CD14-positive monocyte (primary cell): Measurements from ENCODE around the gene LPIN2. TPM values are rescaled to one million over a fixed set of nuclear protein-coding genes. Genes with fewer than 3 reads are reported as not detected.
A peak's percentile ranks its signal among the peaks of the same experiment; 100 is the strongest.

Experiments
- DNase-seq, 3 donors: peaks; one replicate each; pipeline ENCODE4 v3.0.0-alpha.2; 2011 to 2022
- H2AFZ ChIP-seq: 2 replicates; pipeline ENCODE4 v1.6.0; 2012; ENCODE audit warnings: mild to moderate bottlenecking, low read depth, low read length, inconsistent platforms; ENCODE audit not compliant: insufficient read depth, poor library complexity, severe bottlenecking
- H3K27ac ChIP-seq, 2 donors: 1 replicate in 1 of 2; 2 replicates in 1 of 2; pipeline ENCODE4 v1.5.1; 2012 to 2013; ENCODE audit warnings: low read length in 2 of 2, control low read depth in 1 of 2, inconsistent platforms in 1 of 2, low read depth in 1 of 2, mild to moderate bottlenecking in 1 of 2
- H3K27me3 ChIP-seq, 2 donors: one replicate each; pipeline versions ENCODE4 v1.6.0 to v1.6.1; 2011 to 2013; ENCODE audit warnings: low read length in 2 of 2; ENCODE audit not compliant: control insufficient read depth in 2 of 2, insufficient read depth in 2 of 2
- H3K36me3 ChIP-seq, 2 donors: replicated peaks in 1 of 2; 1 replicate in 1 of 2; 2 replicates in 1 of 2; pipeline versions ENCODE4 v1.5.1 to v1.6.1; 2012 to 2013; ENCODE audit warnings: low read length in 2 of 2, control low read depth in 1 of 2, inconsistent platforms in 1 of 2, mild to moderate bottlenecking in 1 of 2; ENCODE audit not compliant: insufficient read depth in 2 of 2, control insufficient read depth in 1 of 2
- H3K4me1 ChIP-seq, 2 donors: 1 replicate in 1 of 2; 2 replicates in 1 of 2; pipeline versions ENCODE4 v1.5.1 to v1.6.1; 2012 to 2013; ENCODE audit warnings: low read length in 2 of 2, control low read depth in 1 of 2, inconsistent platforms in 1 of 2, mild to moderate bottlenecking in 1 of 2, moderate library complexity in 1 of 2; ENCODE audit not compliant: insufficient read depth in 2 of 2, control insufficient read depth in 1 of 2
- H3K4me2 ChIP-seq: replicated peaks from 2 replicates; pipeline ENCODE3; 2012; ENCODE audit warnings: low read length, moderate library complexity, mild to moderate bottlenecking; ENCODE audit not compliant: poor library complexity, severe bottlenecking; ENCODE audit errors: extremely low read depth
- H3K4me3 ChIP-seq, 3 experiments: fragments of 200-600 bp in 1 of 3; sonication (generic) in 1 of 3; replicated peaks in 1 of 3; 1 replicate in 2 of 3; 2 replicates in 1 of 3; pipeline ENCODE4 v1.5.1; 2011 to 2013; ENCODE audit warnings: low read length in 3 of 3, mild to moderate bottlenecking in 3 of 3, control low read depth in 2 of 3, low read depth in 2 of 3, inconsistent platforms in 1 of 3, moderate library complexity in 1 of 3
- H3K79me2 ChIP-seq: 2 replicates; pipeline ENCODE4 v1.6.0; 2012; ENCODE audit warnings: mild to moderate bottlenecking, control low read depth, inconsistent platforms, low read length, moderate library complexity; ENCODE audit not compliant: insufficient read depth
- H3K9ac ChIP-seq: 2 replicates; pipeline ENCODE4 v1.6.0; 2017; ENCODE audit warnings: low read length, mild to moderate bottlenecking; ENCODE audit not compliant: insufficient read depth, poor library complexity, severe bottlenecking
- H3K9me3 ChIP-seq, 2 donors: replicated peaks in 1 of 2; 1 replicate in 1 of 2; 2 replicates in 1 of 2; pipeline versions ENCODE4 v1.5.1 to v1.6.1; 2012 to 2013; ENCODE audit warnings: low read length in 2 of 2, control low read depth in 1 of 2; ENCODE audit not compliant: control insufficient read depth in 1 of 2, insufficient read depth in 1 of 2
- H4K20me1 ChIP-seq: 2 replicates; pipeline ENCODE4 v1.6.0; 2012; ENCODE audit warnings: mild to moderate bottlenecking, low read length, control low read depth, moderate library complexity; ENCODE audit not compliant: insufficient read depth
- H3K27ac Mint-ChIP-seq, 7 donors: one replicate each; pipeline ENCODE4 v1.8.0; 2020; ENCODE audit warnings: mild to moderate bottlenecking in 7 of 7, mixed read lengths in 7 of 7, moderate library complexity in 6 of 7, inconsistent platforms in 2 of 7
- H3K27me3 Mint-ChIP-seq, 3 donors: one replicate each; pipeline ENCODE4 v1.8.0; 2021 to 2022; ENCODE audit warnings: low read depth in 3 of 3, mild to moderate bottlenecking in 3 of 3, mixed read lengths in 3 of 3, moderate library complexity in 3 of 3, inconsistent platforms in 1 of 3
- H3K36me3 Mint-ChIP-seq, 2 donors: one replicate each; pipeline ENCODE4 v1.8.0; 2020; ENCODE audit warnings: mixed read lengths in 2 of 2, inconsistent platforms in 1 of 2, mild to moderate bottlenecking in 1 of 2
- H3K4me1 Mint-ChIP-seq: one replicate; pipeline ENCODE4 v1.8.0; 2020; ENCODE audit warnings: mild to moderate bottlenecking, mixed read lengths
- H3K4me3 Mint-ChIP-seq, 2 donors: one replicate each; pipeline ENCODE4 v1.8.0; 2020; ENCODE audit warnings: mild to moderate bottlenecking in 2 of 2, mixed read lengths in 2 of 2, moderate library complexity in 1 of 2
- H3K9me3 Mint-ChIP-seq, 7 donors: one replicate each; pipeline ENCODE4 v1.8.0; 2020 to 2022; ENCODE audit warnings: mixed read lengths in 7 of 7, mild to moderate bottlenecking in 6 of 7, moderate library complexity in 6 of 7, inconsistent platforms in 2 of 7
- WGBS: methylation state at CpG from one replicate; pipeline ENCODE4 v1.1.5; 2013; ENCODE audit warnings: missing lambda C conversion rate; ENCODE audit not compliant: insufficient coverage; 5-methylcytosine and 5-hydroxymethylcytosine counted together
- intact Hi-C, 2 donors: fragments of 100-400 bp; cut with micrococcal nuclease; formaldehyde crosslinking; loops; one replicate each; pipeline versions ENCODE4 v1.15.0 to v1.15.1; 2023
- polyA plus RNA-seq, 3 donors: library from polyadenylated mRNA; depleted of rRNA in 1 of 3; unstranded in 2 of 3; stranded (reverse) in 1 of 3; fragments of 300-500 nt in 2 of 3; fragments of >200 nt in 1 of 3; fragmentation: Illumina TruSeq in 2 of 3; gene quantifications; 1 replicate in 2 of 3; 2 replicates in 1 of 3; pipeline ENCODE4 v1.2.3, GENCODE V29; 2012 to 2021
- small RNA-seq: library from RNA; depleted of rRNA; stranded (forward); fragments of <200 nt; gene quantifications from one replicate; pipeline ENCODE3, GENCODE V24; 2012; ENCODE audit warnings: low read depth; ENCODE audit not compliant: insufficient read length
- TF ChIP-seq, protein P1 (sequence below): fragments of 200-600 bp; IDR thresholded peaks from one replicate; pipeline ENCODE4 v1.8.0; 2022; ENCODE audit warnings: antibody characterized with exemption, mild to moderate bottlenecking

Gene LPIN2
- polyA plus RNA-seq, 3 donors: 9.3 to 16.3 (median 10.3) TPM

DNA sequence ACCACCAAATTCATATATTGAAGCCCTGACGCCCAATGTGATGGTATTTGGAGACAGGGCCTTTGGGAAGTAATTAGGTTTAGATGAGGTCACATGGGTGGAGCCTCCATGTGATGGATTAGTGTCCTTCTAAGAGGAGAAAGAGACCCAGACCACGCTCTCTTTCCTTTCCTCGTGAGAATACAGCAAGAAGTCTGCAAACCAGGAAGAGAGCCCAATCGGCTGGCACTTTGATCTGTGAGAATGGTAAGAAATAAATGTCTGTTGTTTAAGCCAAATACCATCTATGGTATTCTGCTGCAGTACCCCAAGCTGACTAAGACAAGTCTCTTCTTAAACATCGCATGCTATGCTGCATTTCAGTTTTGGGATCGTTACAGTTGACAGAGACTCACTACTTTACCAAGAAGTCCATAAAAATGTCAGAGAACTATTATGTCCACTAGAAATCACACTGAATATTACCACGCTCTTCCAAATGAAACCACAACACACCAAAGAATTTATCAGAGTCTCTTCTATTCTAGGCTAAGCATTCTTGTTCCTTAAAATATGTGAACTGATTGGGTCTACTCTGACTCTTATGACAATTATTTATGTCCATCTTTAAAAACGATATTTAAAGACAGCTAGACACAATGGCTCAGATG, 48.5 kb downstream of the LPIN2 start:
- Mint-ChIP-seq H3K9me3 (peaks cover 0 to 3% (median 0%) of the 10 kb centered on the region in 7 donors), H3K27me3 (peaks cover 0 to 3% (median 0%) of the 10 kb centered on the region in 3 donors), H3K4me1 (peaks cover 66% of the 10 kb centered on the region), H3K36me3 (peaks cover 0 to 5% of the 10 kb centered on the region in 2 donors), H3K4me3 (no peak overlapping the region), H3K27ac (peak overlapping the region in 4 of 7 donors; percentile 26 to 80 (median 47))
- no peaks in the 10 kb centered on the region for H4K20me1 ChIP-seq
- intact Hi-C loops: loop anchor here in 1 of 2 donors (10.0 kb wide), 1 partner anchor 630 kb away; no protein-coding TSS in a partner anchor
- peaks cover 82% of the 10 kb centered on the region for H3K79me2 ChIP-seq
- no peaks in the 10 kb centered on the region for H3K9me3 ChIP-seq
- no peak for DNase-seq
- H2AFZ ChIP-seq: no peak overlapping the region
- TF ChIP-seq, protein P1, sequence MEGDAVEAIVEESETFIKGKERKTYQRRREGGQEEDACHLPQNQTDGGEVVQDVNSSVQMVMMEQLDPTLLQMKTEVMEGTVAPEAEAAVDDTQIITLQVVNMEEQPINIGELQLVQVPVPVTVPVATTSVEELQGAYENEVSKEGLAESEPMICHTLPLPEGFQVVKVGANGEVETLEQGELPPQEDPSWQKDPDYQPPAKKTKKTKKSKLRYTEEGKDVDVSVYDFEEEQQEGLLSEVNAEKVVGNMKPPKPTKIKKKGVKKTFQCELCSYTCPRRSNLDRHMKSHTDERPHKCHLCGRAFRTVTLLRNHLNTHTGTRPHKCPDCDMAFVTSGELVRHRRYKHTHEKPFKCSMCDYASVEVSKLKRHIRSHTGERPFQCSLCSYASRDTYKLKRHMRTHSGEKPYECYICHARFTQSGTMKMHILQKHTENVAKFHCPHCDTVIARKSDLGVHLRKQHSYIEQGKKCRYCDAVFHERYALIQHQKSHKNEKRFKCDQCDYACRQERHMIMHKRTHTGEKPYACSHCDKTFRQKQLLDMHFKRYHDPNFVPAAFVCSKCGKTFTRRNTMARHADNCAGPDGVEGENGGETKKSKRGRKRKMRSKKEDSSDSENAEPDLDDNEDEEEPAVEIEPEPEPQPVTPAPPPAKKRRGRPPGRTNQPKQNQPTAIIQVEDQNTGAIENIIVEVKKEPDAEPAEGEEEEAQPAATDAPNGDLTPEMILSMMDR: no peak
- no peak overlapping the region for H3K4me2 ChIP-seq
- 97% methylated on average over 3 of the region's 8 CpGs for WGBS
- H3K4me3 ChIP-seq: no peak overlapping the region
- no peak overlapping the region for H3K27ac ChIP-seq
- H3K36me3 ChIP-seq: no peaks in the 10 kb centered on the region
- no peaks in the 10 kb centered on the region for H3K27me3 ChIP-seq
- H3K4me1 ChIP-seq: peaks cover 57 to 77% of the 10 kb centered on the region in 2 donors
- H3K9ac ChIP-seq: no peak overlapping the region

Small RNAs within 50 kb of the gene (small RNA-seq; reads per million reads assigned to genes)
- gene RF00156: not detected

Other genes with a start within 250 kb of the LPIN2 start
- 10 to 100 TPM; 30.5 to 43.2 (median 33.8) TPM for gene EMILIN2, start 166.1 kb downstream of the LPIN2 start, polyA plus RNA-seq
- under 1 TPM; 0.05 to 0.95 (median 0.22) TPM for gene MYOM1, start 206.8 kb upstream of the LPIN2 start, polyA plus RNA-seq
- gene MYL12A, start 234.7 kb upstream of the LPIN2 start, polyA plus RNA-seq: 1,000 to 10,000 TPM in 2 of 3 donors, 100 to 1,000 TPM in 1; 469 to 1,360 (median 1,139) TPM
- gene MYL12B, start 249.0 kb upstream of the LPIN2 start, polyA plus RNA-seq: 100 to 1,000 TPM; 295 to 814 (median 727) TPM